Measurements from ENCODE around the gene ZCCHC14. TPM values are rescaled to one million over a fixed set of nuclear protein-coding genes. Genes with fewer than 3 reads are reported as not detected.

The ZCCHC14 gene
- total RNA-seq, 4 donors from 2014 or later: 23.0 to 70.0 (median 27.6) TPM

- Histone ChIP-seq H3K4me1 (peaks cover 0 to 16% of the 10 kb centered on the region in 2 donors), H3K4me3 (replicated peaks in 1 of 3) (no peak overlapping the region), H3K27ac (no peak overlapping the region), H3K9me3 (no peaks in the 10 kb centered on the region), H3K36me3 (peaks cover 49 to 52% of the 10 kb centered on the region in 2 donors), H3K27me3 (no peaks in the 10 kb centered on the region)
- DNase-seq: no peak
- TF ChIP-seq POLR2A (IDR thresholded peaks at IDR 0.05): no peak
- TF ChIP-seq CTCF (IDR thresholded peaks at IDR 0.05): no peak
- 91 to 96% methylated on average over 11 of the region's 11 CpGs for WGBS, 2 donors
- intact Hi-C loops (cut with DNase I): loop anchor here (10.0 kb wide), 2 partner anchors 84 to 224 kb away; partner anchors contain the start of gene ZCCHC14
These were observed 82.3 kb downstream of the ZCCHC14 start for GRCh38 chr16:87410530-87410929.

- Histone ChIP-seq H3K27me3 (no peaks in the 10 kb centered on the region), H3K4me3 (replicated peaks in 1 of 3) (no peak overlapping the region), H3K9me3 (no peaks in the 10 kb centered on the region), H3K36me3 (peaks cover 53 to 60% of the 10 kb centered on the region in 2 donors), H3K27ac (no peak overlapping the region), H3K4me1 (peaks cover 0 to 16% of the 10 kb centered on the region in 2 donors)
- no peak for TF ChIP-seq POLR2A (IDR thresholded peaks at IDR 0.05)
- no peak for TF ChIP-seq CTCF (IDR thresholded peaks at IDR 0.05)
- WGBS, 2 donors: 93 to 96% methylated on average over 13 of the region's 13 CpGs
- intact Hi-C loops (cut with DNase I): loop anchor here (10.0 kb wide), 2 partner anchors 85 to 225 kb away; partner anchors contain the start of gene ZCCHC14
- DNase-seq: no peak
These were observed 83.0 kb downstream of the ZCCHC14 start for GRCh38 chr16:87409781-87410180.

GRCh38 chr16:87409153-87409552 lies 83.7 kb downstream of the ZCCHC14 start:
- WGBS, 2 donors: 91 to 94% methylated on average over 13 of the region's 13 CpGs
- H3K27ac ChIP-seq: no peak overlapping the region
- H3K4me3 ChIP-seq (replicated peaks in 1 of 3): no peak overlapping the region
- no peaks in the 10 kb centered on the region for H3K27me3 ChIP-seq
- no peak for DNase-seq
- H3K9me3 ChIP-seq: no peaks in the 10 kb centered on the region
- TF ChIP-seq CTCF (IDR thresholded peaks at IDR 0.05) (no peak), POLR2A (IDR thresholded peaks at IDR 0.05) (no peak)
- intact Hi-C loops (cut with DNase I): no loop called here
- peaks cover 53 to 57% of the 10 kb centered on the region in 2 donors for H3K36me3 ChIP-seq
- peaks cover 0 to 16% of the 10 kb centered on the region in 2 donors for H3K4me1 ChIP-seq

- Histone ChIP-seq H3K36me3 (peaks cover 56 to 59% of the 10 kb centered on the region in 2 donors), H3K27ac (peak overlapping the region; percentile 55 to 90 (median 83)), H3K4me3 (replicated peaks in 1 of 3) (no peak overlapping the region), H3K9me3 (no peaks in the 10 kb centered on the region), H3K4me1 (peaks cover 0 to 16% of the 10 kb centered on the region in 2 donors), H3K27me3 (no peaks in the 10 kb centered on the region)
- DNase-seq: peak; percentile 95 to 96
- WGBS, 2 donors: 45 to 60% methylated on average over 21 to 26 of the region's 26 CpGs
- intact Hi-C loops (cut with DNase I): no loop called here
- TF ChIP-seq POLR2A (IDR thresholded peaks at IDR 0.05) (peak in 1 of 2 donors; percentile 31), CTCF (IDR thresholded peaks at IDR 0.05) (no peak)
These were observed 85.2 kb downstream of the ZCCHC14 start for GRCh38 chr16:87407511-87408112.

GRCh38 chr16:87406495-87407088 lies 86.2 kb downstream of the ZCCHC14 start:
- H3K27ac ChIP-seq: peak overlapping the region; percentile 41 to 67 (median 58)

More at GRCh38 chr16:87406495-87407088, 86.2 kb downstream of the ZCCHC14 start:
- H3K4me3 ChIP-seq (replicated peaks in 1 of 3): no peak overlapping the region
- intact Hi-C loops (cut with DNase I): no loop called here
- no peaks in the 10 kb centered on the region for H3K9me3 ChIP-seq
- H3K4me1 ChIP-seq: peaks cover 0 to 16% of the 10 kb centered on the region in 2 donors
- peaks cover 45 to 53% of the 10 kb centered on the region in 2 donors for H3K36me3 ChIP-seq
- no peaks in the 10 kb centered on the region for H3K27me3 ChIP-seq
- no peak for DNase-seq
- 91 to 93% methylated on average over 14 of the region's 14 CpGs for WGBS, 2 donors
- no peak for TF ChIP-seq POLR2A (IDR thresholded peaks at IDR 0.05)
- no peak for TF ChIP-seq CTCF (IDR thresholded peaks at IDR 0.05)
